ENCODE data around the gene DOCK8. TPM values are rescaled to one million over a fixed set of nuclear protein-coding genes. Genes with fewer than 3 reads are reported as not detected.

The DOCK8 gene
- total and polyA plus RNA-seq, 2 experiments from 2014 or later: not detected

GRCh38 chr9:289121-289520, 74.5 kb downstream of the DOCK8 start:
- WGBS, 2 experiments (ENCODE audit: low coverage in 1 of 2, low lambda C conversion rate in 2 of 2, missing lambda C conversion rate in 2 of 2): 13 to 14% methylated on average over 4 of the region's 4 CpGs
- Histone ChIP-seq H3K9me3 (ENCODE audit: low read depth) (no peaks in the 10 kb centered on the region), H3K79me2 (ENCODE audit: insufficient read depth) (no peaks in the 10 kb centered on the region), H3K9me2 (ENCODE audit: insufficient read depth) (no peaks in the 10 kb centered on the region), H4K20me1 (ENCODE audit: insufficient read depth) (no peaks in the 10 kb centered on the region), H3K27me3 (replicated peaks; ENCODE audit: insufficient read depth) (no peaks in the 10 kb centered on the region), H3K4me2 (ENCODE audit: unreplicated experiment) (no peak overlapping the region), H3K36me3 (ENCODE audit: low read depth) (no peaks in the 10 kb centered on the region), H3F3A (ENCODE audit: insufficient read depth) (no peaks in the 10 kb centered on the region), H2AFZ (no peak overlapping the region), H3K9ac (no peak overlapping the region), H3K4me1 (ENCODE audit: insufficient read depth) (no peaks in the 10 kb centered on the region), H3K27ac (no peak overlapping the region), H3K4me3 (no peak overlapping the region)
- in situ Hi-C loops (cut with MboI): no loop called here
- DNase-seq: no peak
- TF ChIP-seq EZH2phosphoT487 (IDR thresholded peaks at IDR 0.05; ENCODE audit: insufficient read depth, low read depth): no peak
- TF ChIP-seq EZH2 (IDR thresholded peaks at IDR 0.05; ENCODE audit: insufficient read depth, poor library complexity, severe bottlenecking): no peak

DNA sequence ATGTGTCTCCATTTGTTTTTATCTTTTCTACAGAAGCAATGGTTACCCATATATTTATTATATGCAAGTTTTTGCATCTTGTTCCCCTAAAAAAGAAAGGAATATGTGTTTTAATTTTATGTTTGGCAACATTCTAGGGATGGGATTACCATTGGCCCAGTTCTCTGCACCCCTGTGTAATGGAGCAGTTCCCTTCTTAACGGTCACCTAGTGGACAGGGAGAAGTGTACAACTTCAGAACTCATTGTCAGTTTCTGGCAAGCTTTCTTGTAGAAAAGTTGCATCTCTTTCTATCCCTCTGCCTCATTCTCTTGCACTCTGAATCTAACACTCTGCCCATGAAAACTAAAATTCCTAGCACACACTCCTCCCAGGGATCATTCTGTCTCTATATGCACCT, 78.2 kb downstream of the DOCK8 start:
- Histone ChIP-seq H3K27ac (no peak overlapping the region), H3K9ac (no peak overlapping the region), H3K4me1 (ENCODE audit: insufficient read depth) (no peaks in the 10 kb centered on the region), H3F3A (ENCODE audit: insufficient read depth) (no peaks in the 10 kb centered on the region), H3K79me2 (ENCODE audit: insufficient read depth) (no peaks in the 10 kb centered on the region), H3K9me3 (ENCODE audit: low read depth) (no peaks in the 10 kb centered on the region), H3K9me2 (ENCODE audit: insufficient read depth) (no peaks in the 10 kb centered on the region), H3K27me3 (replicated peaks; ENCODE audit: insufficient read depth) (no peaks in the 10 kb centered on the region), H4K20me1 (ENCODE audit: insufficient read depth) (no peaks in the 10 kb centered on the region), H3K36me3 (ENCODE audit: low read depth) (no peaks in the 10 kb centered on the region), H3K4me3 (no peak overlapping the region), H2AFZ (no peak overlapping the region), H3K4me2 (ENCODE audit: unreplicated experiment) (no peak overlapping the region)
- no peak for DNase-seq
- in situ Hi-C loops (cut with MboI): no loop called here
- 56 to 57% methylated on average over 1 of the region's 1 CpG for WGBS, 2 experiments (ENCODE audit: low coverage in 1 of 2, low lambda C conversion rate in 2 of 2, missing lambda C conversion rate in 2 of 2)
- TF ChIP-seq EZH2phosphoT487 (IDR thresholded peaks at IDR 0.05; ENCODE audit: insufficient read depth, low read depth) (no peak), EZH2 (IDR thresholded peaks at IDR 0.05; ENCODE audit: insufficient read depth, poor library complexity, severe bottlenecking) (no peak)

DNA sequence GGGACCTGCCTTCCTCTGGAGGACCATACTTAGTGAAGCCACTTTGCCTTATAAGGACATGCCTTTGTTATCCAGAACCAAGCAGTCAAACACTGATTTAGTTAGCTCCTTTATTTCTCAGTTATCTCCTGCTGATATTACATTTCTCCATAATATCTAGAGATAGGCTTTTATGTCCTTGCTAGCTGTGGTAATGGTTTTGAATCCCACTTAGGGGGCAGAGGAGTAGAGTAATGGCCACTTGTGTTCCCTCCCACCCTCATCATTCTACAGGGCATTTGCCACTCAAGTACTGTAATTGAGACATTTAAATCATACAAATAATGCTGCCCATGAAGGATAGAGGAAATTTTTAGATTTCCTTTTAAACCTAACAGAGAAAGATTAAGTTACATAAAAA, 80.9 kb downstream of the DOCK8 start:
- Histone ChIP-seq H3K9ac (no peak overlapping the region), H3K27ac (no peak overlapping the region), H3F3A (ENCODE audit: insufficient read depth) (no peaks in the 10 kb centered on the region), H3K79me2 (ENCODE audit: insufficient read depth) (no peaks in the 10 kb centered on the region), H3K4me3 (no peak overlapping the region), H4K20me1 (ENCODE audit: insufficient read depth) (no peaks in the 10 kb centered on the region), H3K36me3 (ENCODE audit: low read depth) (no peaks in the 10 kb centered on the region), H3K4me1 (ENCODE audit: insufficient read depth) (no peaks in the 10 kb centered on the region), H2AFZ (no peak overlapping the region), H3K9me2 (ENCODE audit: insufficient read depth) (no peaks in the 10 kb centered on the region), H3K9me3 (ENCODE audit: low read depth) (no peaks in the 10 kb centered on the region), H3K27me3 (replicated peaks; ENCODE audit: insufficient read depth) (no peaks in the 10 kb centered on the region), H3K4me2 (ENCODE audit: unreplicated experiment) (no peak overlapping the region)
- no peak for DNase-seq
- no peak for TF ChIP-seq EZH2phosphoT487 (IDR thresholded peaks at IDR 0.05; ENCODE audit: insufficient read depth, low read depth)
- TF ChIP-seq EZH2 (IDR thresholded peaks at IDR 0.05; ENCODE audit: insufficient read depth, poor library complexity, severe bottlenecking): no peak
- in situ Hi-C loops (cut with MboI): no loop called here

DNA sequence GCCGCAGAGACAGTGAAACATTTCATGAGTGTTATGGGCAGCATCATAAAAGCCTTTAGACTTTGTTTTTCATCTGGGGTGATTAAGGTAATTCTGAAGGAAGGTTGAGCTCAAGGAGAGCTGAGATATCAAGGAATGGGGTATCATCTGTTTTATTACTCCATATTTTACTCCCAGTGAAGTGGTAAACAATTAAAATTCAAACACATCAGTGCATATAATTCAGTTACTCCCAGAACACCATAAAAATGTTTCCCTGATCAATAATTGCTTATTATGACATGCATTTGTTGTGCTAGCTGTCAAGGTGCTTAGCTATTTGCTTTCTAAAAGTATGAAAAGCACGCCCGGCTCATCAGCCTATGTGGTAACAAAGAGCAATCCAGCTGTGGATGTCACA, 81.7 kb downstream of the DOCK8 start:
- Histone ChIP-seq H3K9me3 (ENCODE audit: low read depth) (no peaks in the 10 kb centered on the region), H3F3A (ENCODE audit: insufficient read depth) (no peaks in the 10 kb centered on the region), H3K27ac (no peak overlapping the region), H3K4me3 (no peak overlapping the region), H2AFZ (no peak overlapping the region), H3K79me2 (ENCODE audit: insufficient read depth) (no peaks in the 10 kb centered on the region), H4K20me1 (ENCODE audit: insufficient read depth) (no peaks in the 10 kb centered on the region), H3K4me2 (ENCODE audit: unreplicated experiment) (no peak overlapping the region), H3K27me3 (replicated peaks; ENCODE audit: insufficient read depth) (no peaks in the 10 kb centered on the region), H3K9me2 (ENCODE audit: insufficient read depth) (no peaks in the 10 kb centered on the region), H3K36me3 (ENCODE audit: low read depth) (no peaks in the 10 kb centered on the region), H3K9ac (no peak overlapping the region), H3K4me1 (ENCODE audit: insufficient read depth) (no peaks in the 10 kb centered on the region)
- DNase-seq: no peak
- no peak for TF ChIP-seq EZH2phosphoT487 (IDR thresholded peaks at IDR 0.05; ENCODE audit: insufficient read depth, low read depth)
- no peak for TF ChIP-seq EZH2 (IDR thresholded peaks at IDR 0.05; ENCODE audit: insufficient read depth, poor library complexity, severe bottlenecking)
- in situ Hi-C loops (cut with MboI): no loop called here
- 58 to 79% methylated on average over 3 of the region's 3 CpGs for whole genome bisulfite sequencing, 2 experiments (ENCODE audit: low coverage in 1 of 2, low lambda C conversion rate in 2 of 2, missing lambda C conversion rate in 2 of 2)

Data from GM23248 (cell line).